Measurements from ENCODE around the gene ABR. TPM values are rescaled to one million over a fixed set of nuclear protein-coding genes. Genes with fewer than 3 reads are reported as not detected.

ABR gene
- total and polyA plus RNA-seq, 4 donors = 2.7 to 12.9 (median 6.8) TPM

DNA sequence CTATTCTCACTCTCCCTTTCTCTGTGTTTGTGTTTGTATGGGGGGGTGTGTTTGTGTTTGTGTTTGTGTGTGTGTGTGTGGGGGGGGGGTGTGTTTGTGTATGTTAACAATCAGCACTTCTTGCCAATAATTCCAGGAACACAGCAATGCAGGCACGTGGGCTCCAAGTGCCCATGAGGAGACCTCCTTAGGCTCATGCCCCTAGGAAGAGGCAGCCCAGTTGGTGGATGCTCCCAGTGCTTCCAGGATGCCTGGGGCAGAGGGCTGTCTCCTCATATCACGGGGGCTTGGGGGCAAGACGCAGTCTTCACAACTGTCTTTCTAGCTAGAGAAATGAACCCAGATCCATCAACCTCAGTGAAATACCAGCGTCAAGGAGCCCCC is 9.9 kb downstream of the ABR start:
- no peaks in the 10 kb centered on the region for H3K9me3 ChIP-seq (ENCODE audit: control insufficient read depth in 4 of 4, low read length in 3 of 4)
- no peak for DNase-seq (ENCODE audit: low spot score)
- TF ChIP-seq REST (IDR thresholded peaks at IDR 0.05) (no peak), YY1 (IDR thresholded peaks at IDR 0.05) (no peak), FOXA2 (IDR thresholded peaks at IDR 0.05) (no peak)
- no peaks in the 10 kb centered on the region for H3K36me3 ChIP-seq (ENCODE audit: control insufficient read depth in 4 of 4, insufficient read depth in 3 of 4, low read depth in 1 of 4, low read length in 3 of 4)
- H3K27ac ChIP-seq (ENCODE audit: low read depth in 1 of 2, low read length in 2 of 2) = no peak overlapping the region
- peaks cover 0 to 3% (median 0%) of the 10 kb centered on the region in 4 donors for H3K4me1 ChIP-seq (ENCODE audit: control insufficient read depth in 4 of 4, insufficient read depth in 4 of 4, low read length in 3 of 4)
- no peak overlapping the region for H3K4me3 ChIP-seq (ENCODE audit: low read depth in 1 of 3, low read length in 3 of 3)
- no peak overlapping the region for H3K9ac ChIP-seq (ENCODE audit: low read depth in 1 of 2, low read length in 2 of 2)
- peaks cover 0 to 2% (median 0%) of the 10 kb centered on the region in 4 donors for H3K27me3 ChIP-seq (ENCODE audit: control insufficient read depth in 4 of 4, insufficient read depth in 4 of 4, low read length in 3 of 4)
- WGBS = 77% methylated on average over 4 of the region's 4 CpGs

- Histone ChIP-seq H3K27me3 (ENCODE audit: control insufficient read depth in 4 of 4, insufficient read depth in 4 of 4, low read length in 3 of 4) (peaks cover 0 to 2% (median 0%) of the 10 kb centered on the region in 4 donors), H3K4me3 (ENCODE audit: low read depth in 1 of 3, low read length in 3 of 3) (no peak overlapping the region), H3K9ac (ENCODE audit: low read depth in 1 of 2, low read length in 2 of 2) (no peak overlapping the region), H3K36me3 (ENCODE audit: control insufficient read depth in 4 of 4, insufficient read depth in 3 of 4, low read depth in 1 of 4, low read length in 3 of 4) (no peaks in the 10 kb centered on the region), H3K4me1 (ENCODE audit: control insufficient read depth in 4 of 4, insufficient read depth in 4 of 4, low read length in 3 of 4) (peaks cover 0 to 3% (median 0%) of the 10 kb centered on the region in 4 donors), H3K27ac (ENCODE audit: low read depth in 1 of 2, low read length in 2 of 2) (no peak overlapping the region), H3K9me3 (ENCODE audit: control insufficient read depth in 4 of 4, low read length in 3 of 4) (no peaks in the 10 kb centered on the region)
- WGBS = 81% methylated on average over 22 of the region's 22 CpGs
- TF ChIP-seq HNF4G (IDR thresholded peaks at IDR 0.05) (no peak), RXRA (IDR thresholded peaks at IDR 0.05) (no peak), FOXA1 (IDR thresholded peaks at IDR 0.05) (no peak), GABPA (IDR thresholded peaks at IDR 0.05 in 1 of 2, conservative IDR thresholded peaks at IDR 0.05 in 1 of 2) (no peak), NR2F2 (IDR thresholded peaks at IDR 0.05) (no peak), REST (IDR thresholded peaks at IDR 0.05) (no peak), YY1 (IDR thresholded peaks at IDR 0.05) (no peak), EGR1 (IDR thresholded peaks at IDR 0.05; ENCODE audit: low read depth in 2 of 2) (no peak), FOXA2 (IDR thresholded peaks at IDR 0.05) (no peak), TAF1 (conservative IDR thresholded peaks at IDR 0.05) (no peak), MAX (IDR thresholded peaks at IDR 0.05) (no peak), SP1 (IDR thresholded peaks at IDR 0.05) (no peak), CTCF (IDR thresholded peaks at IDR 0.05; ENCODE audit: low read depth, low read length, missing input control) (no peak), HNF4A (conservative IDR thresholded peaks at IDR 0.05) (no peak), RAD21 (IDR thresholded peaks at IDR 0.05) (no peak), JUND (IDR thresholded peaks at IDR 0.05) (no peak)
- TF ChIP-seq, protein P1, sequence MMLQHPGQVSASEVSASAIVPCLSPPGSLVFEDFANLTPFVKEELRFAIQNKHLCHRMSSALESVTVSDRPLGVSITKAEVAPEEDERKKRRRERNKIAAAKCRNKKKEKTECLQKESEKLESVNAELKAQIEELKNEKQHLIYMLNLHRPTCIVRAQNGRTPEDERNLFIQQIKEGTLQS (IDR thresholded peaks at IDR 0.05) = no peak
- TF ChIP-seq, protein P2, sequence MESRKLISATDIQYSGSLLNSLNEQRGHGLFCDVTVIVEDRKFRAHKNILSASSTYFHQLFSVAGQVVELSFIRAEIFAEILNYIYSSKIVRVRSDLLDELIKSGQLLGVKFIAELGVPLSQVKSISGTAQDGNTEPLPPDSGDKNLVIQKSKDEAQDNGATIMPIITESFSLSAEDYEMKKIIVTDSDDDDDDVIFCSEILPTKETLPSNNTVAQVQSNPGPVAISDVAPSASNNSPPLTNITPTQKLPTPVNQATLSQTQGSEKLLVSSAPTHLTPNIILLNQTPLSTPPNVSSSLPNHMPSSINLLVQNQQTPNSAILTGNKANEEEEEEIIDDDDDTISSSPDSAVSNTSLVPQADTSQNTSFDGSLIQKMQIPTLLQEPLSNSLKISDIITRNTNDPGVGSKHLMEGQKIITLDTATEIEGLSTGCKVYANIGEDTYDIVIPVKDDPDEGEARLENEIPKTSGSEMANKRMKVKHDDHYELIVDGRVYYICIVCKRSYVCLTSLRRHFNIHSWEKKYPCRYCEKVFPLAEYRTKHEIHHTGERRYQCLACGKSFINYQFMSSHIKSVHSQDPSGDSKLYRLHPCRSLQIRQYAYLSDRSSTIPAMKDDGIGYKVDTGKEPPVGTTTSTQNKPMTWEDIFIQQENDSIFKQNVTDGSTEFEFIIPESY (IDR thresholded peaks at IDR 0.05) = no peak
- DNase-seq (ENCODE audit: low spot score) = no peak
Measured at GRCh38 chr17:1169221-1169928, 10.4 kb downstream of the ABR start.

All from liver (tissue), 9 donors.